Coronary artery (tissue), 2 donors: ENCODE results near the gene HIBADH.

Experiments used
- DNase-seq: peaks from one replicate; pipeline ENCODE4 v3.0.0-alpha.2; 2017; ENCODE audit warnings: low spot score
- H3K27ac ChIP-seq, 2 donors: fragments of 200-600 bp; sonication (generic); one replicate each; pipeline ENCODE4 v1.5.1; 2016 to 2019
- H3K4me3 ChIP-seq: fragments of 200-600 bp; sonication (generic); 2 replicates; pipeline ENCODE4 v1.5.1; 2016; ENCODE audit warnings: mild to moderate bottlenecking, moderate library complexity
- TF ChIP-seq, protein P1 (sequence below): fragments of 200-600 bp; sonication (generic); IDR thresholded peaks from one replicate; pipeline ENCODE4 v1.5.1; 2019; ENCODE audit warnings: antibody characterized with exemption

HIBADH gene

DNA sequence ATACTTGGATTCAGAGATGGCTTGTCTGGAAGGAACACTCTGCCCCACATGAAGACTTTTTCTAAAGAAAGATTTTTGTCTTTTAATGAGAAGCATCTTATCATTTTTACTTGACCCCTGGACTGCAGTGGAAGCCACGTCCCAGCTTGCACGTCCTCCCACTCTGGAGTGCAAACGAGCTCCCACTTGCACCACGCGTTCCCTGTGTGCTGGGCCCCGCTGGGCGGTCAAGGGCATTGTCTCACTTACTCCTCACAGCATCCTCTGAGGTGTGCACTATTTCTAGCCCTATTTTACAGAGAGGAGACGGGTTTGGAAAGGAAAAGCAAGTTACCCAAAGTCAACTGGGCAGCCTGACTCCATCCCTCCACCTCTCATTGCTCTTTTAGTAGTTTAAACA is 175.2 kb downstream of the HIBADH start:
- no peak for DNase-seq
- Histone ChIP-seq H3K4me3 (no peak overlapping the region), H3K27ac (no peak overlapping the region)
- TF ChIP-seq, protein P1, sequence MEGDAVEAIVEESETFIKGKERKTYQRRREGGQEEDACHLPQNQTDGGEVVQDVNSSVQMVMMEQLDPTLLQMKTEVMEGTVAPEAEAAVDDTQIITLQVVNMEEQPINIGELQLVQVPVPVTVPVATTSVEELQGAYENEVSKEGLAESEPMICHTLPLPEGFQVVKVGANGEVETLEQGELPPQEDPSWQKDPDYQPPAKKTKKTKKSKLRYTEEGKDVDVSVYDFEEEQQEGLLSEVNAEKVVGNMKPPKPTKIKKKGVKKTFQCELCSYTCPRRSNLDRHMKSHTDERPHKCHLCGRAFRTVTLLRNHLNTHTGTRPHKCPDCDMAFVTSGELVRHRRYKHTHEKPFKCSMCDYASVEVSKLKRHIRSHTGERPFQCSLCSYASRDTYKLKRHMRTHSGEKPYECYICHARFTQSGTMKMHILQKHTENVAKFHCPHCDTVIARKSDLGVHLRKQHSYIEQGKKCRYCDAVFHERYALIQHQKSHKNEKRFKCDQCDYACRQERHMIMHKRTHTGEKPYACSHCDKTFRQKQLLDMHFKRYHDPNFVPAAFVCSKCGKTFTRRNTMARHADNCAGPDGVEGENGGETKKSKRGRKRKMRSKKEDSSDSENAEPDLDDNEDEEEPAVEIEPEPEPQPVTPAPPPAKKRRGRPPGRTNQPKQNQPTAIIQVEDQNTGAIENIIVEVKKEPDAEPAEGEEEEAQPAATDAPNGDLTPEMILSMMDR: no peak

DNA sequence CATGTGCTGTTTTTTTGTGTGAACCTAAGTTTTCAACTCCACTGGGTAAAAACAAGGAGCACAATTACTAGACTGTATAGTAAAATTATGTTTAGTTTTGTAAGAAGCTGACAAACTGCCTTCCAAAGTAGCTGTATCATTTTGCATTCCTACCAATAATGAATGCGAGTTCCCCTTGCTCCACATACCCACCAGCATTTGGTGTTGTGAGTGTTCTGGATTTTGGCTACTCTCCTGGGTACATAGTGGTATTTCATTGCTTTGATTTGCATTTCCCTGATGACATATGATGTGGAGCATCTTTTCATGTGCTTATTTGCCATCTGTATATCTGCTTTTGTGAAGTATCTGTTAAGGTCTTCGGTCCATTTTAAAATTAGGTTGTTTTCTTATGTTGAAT is 178.2 kb downstream of the HIBADH start:
- H3K27ac ChIP-seq: no peak overlapping the region

DNA sequence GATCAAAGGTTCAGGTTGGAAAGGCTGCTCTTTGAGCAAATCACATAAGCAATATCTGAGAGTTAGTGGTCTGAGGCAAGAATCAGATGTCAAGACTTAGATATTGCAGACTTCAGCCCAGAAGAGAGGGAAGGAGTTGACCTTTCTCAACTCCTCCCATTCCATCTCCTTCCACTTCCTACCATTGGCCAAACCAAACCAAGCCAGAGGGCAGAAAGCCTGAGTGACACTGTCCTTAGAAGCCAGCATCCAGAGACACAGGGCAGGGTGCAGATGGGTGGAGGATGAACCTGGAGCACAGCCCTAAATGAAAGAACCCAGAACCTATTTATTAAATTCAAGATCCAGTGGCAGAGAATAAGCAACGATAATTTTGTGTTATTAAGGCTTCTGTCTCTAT is 180.5 kb downstream of the HIBADH start:
- H3K27ac ChIP-seq: no peak overlapping the region

More for the DNA sequence above, 178.2 kb downstream of the HIBADH start:
- no peak overlapping the region for H3K4me3 ChIP-seq
- no peak for DNase-seq
- TF ChIP-seq, protein P1: no peak

DNA sequence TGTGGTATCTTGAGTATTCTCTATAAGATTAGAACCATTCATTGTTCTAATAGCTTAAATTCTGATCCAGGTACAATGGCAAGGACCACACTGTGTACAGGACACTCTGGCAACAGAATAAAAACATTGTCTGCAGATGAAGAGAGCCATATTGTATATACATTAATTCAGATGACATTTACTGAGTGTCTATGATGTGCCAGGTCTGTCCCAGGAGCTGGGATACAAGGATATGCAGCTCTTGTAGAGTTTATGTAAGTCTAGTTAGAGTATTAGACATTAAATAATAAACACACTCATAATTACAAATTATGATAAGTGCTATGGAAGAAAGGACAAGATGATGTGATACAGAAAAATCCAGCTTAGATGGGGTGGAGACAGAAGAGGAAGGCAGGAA is 184.1 kb downstream of the HIBADH start:
- H3K4me3 ChIP-seq: no peak overlapping the region
- DNase-seq: no peak
- no peak overlapping the region for H3K27ac ChIP-seq
- TF ChIP-seq, protein P1: no peak

More for the DNA sequence above, 180.5 kb downstream of the HIBADH start:
- no peak overlapping the region for H3K4me3 ChIP-seq
- DNase-seq: no peak
- TF ChIP-seq, protein P1: no peak

DNA sequence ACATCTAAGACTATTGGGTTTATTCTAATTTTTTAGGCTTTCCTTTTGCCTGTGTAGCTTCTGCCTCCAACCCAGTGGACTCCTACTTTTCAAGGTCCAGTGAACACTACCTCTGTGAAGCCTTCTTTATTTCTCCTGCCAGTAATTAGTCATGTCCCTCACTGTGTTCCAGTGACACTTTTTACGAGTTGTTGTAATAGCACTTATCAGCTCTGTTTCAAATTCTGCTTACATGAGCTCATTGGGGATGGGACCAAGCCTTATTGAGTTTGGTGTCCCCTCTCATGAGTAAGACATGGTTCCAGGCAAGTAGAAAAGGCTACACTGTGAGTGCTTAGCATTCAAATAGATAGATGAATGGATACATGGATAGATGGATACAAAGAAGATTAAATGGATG is 184.6 kb downstream of the HIBADH start:
- H3K27ac ChIP-seq: no peak overlapping the region
- DNase-seq: no peak
- no peak overlapping the region for H3K4me3 ChIP-seq
- TF ChIP-seq, protein P1: no peak

DNA sequence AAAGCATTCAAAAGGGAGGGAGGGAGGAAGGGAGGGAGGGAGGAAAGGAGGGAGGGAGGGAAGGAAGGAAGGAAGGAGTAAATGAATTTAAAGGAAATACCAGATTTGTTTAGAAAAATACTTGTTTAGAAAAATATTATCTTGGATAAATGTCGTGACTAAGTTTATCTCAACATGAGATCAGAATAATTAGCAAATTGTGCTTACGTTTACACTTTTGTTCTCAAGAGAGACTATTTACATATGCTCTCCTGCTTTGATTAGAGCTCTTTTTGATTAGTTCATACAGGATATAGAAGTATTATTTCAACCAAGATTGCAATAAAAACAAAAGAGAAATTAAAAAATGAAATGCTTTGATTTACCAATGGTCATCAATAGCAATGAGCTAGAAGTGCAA is 186.2 kb downstream of the HIBADH start:
- DNase-seq: no peak
- TF ChIP-seq, protein P1: no peak
- no peak overlapping the region for H3K4me3 ChIP-seq
- H3K27ac ChIP-seq: no peak overlapping the region
